AG04450 (cell line): ENCODE results near the gene LIFR. TPM values are rescaled to one million over a fixed set of nuclear protein-coding genes. Genes with fewer than 3 reads are reported as not detected.
A peak's percentile ranks its signal among the peaks of the same experiment; 100 is the strongest.

Experiments
- CTCF ChIA-PET: fragments of 300-600, 350-600 bp; formaldehyde crosslinking; extraction: SDS; loops from one replicate; lab custom pipeline; 2022; ENCODE audit warnings: antibody characterized with exemption, inconsistent platforms; lab: Charles Lee
- POLR2A ChIA-PET: fragments of 350-600 bp; formaldehyde crosslinking; extraction: SDS; loops from one replicate; lab custom pipeline; 2021; ENCODE audit warnings: antibody characterized with exemption, inconsistent platforms; lab: Yijun Ruan, JAX
- DNase-seq: peaks from one replicate; pipeline ENCODE4 v3.0.0-alpha.2; 2011; ENCODE audit warnings: low read depth, low spot score
- H3K27ac ChIP-seq: one replicate; pipeline ENCODE4 v1.5.1; 2012; ENCODE audit warnings: low read depth, low read length, control low read depth
- H3K27me3 ChIP-seq: one replicate; pipeline ENCODE4 v1.6.0; 2012; ENCODE audit warnings: low read length; ENCODE audit not compliant: control insufficient read depth, insufficient read depth
- H3K4me3 ChIP-seq: 2 replicates; pipeline ENCODE4 v1.5.1; 2011; ENCODE audit warnings: mild to moderate bottlenecking, low read depth, low read length, control low read depth
- H3K9me3 ChIP-seq: 2 replicates; pipeline ENCODE4 v1.5.1; 2012; ENCODE audit warnings: low read length; ENCODE audit not compliant: control insufficient read depth, insufficient read depth
- polyA plus RNA-seq: library from polyadenylated mRNA; depleted of rRNA; stranded (reverse); fragments of >200 nt; gene quantifications from 2 replicates; pipeline ENCODE4 v1.2.3, GENCODE V29; 2011
- TF ChIP-seq, protein P1 (sequence below): IDR thresholded peaks from 2 replicates; pipeline ENCODE4 v1.5.1; 2011; ENCODE audit warnings: low read depth, low read length, control low read depth, inconsistent platforms

The LIFR gene
- polyA plus RNA-seq, 1 experiment = 18.6 TPM

DNA sequence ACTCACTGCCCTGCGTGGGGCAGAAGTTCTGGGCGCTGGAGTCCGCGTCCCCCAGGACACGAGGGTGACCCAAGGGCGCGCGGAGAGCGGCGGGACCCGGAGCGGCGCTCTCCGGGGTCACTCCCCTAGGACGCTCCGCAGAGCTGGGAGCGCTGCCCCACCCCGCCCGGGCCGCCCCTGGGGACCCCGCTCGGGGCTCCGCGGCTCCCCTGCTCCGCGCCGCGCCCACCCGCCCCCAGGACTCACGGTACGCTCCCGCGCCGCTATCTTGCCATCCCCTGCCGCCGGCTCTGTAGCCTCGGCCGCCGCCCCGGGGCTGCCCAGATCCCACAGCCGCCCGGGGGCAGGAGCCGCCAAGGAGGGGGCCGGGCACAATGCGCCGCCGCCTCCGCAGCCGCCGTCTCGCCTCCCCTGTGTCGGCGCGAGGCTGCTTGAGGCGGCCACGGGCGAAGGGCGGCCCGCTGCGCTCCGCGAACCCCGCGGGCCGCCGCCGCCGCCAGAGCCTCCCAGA is 303 bp downstream of the LIFR start:
- H3K9me3 ChIP-seq = no peaks in the 10 kb centered on the region
- ChIA-PET POLR2A (interaction anchor here (0.9 to 1.2 kb wide), 2 partner anchors 43 to 209 kb away, joined by 3 read pairs; no protein-coding TSS in a partner anchor), CTCF (interaction anchor here (0.7 to 5.0 kb wide), 4 partner anchors 51 to 253 kb away, joined by 3 to 36 read pairs (median 6); no protein-coding TSS in a partner anchor)
- DNase-seq = no peak
- no peak overlapping the region for H3K27ac ChIP-seq
- H3K4me3 ChIP-seq = peak overlapping the region; percentile 70
- TF ChIP-seq, protein P1, sequence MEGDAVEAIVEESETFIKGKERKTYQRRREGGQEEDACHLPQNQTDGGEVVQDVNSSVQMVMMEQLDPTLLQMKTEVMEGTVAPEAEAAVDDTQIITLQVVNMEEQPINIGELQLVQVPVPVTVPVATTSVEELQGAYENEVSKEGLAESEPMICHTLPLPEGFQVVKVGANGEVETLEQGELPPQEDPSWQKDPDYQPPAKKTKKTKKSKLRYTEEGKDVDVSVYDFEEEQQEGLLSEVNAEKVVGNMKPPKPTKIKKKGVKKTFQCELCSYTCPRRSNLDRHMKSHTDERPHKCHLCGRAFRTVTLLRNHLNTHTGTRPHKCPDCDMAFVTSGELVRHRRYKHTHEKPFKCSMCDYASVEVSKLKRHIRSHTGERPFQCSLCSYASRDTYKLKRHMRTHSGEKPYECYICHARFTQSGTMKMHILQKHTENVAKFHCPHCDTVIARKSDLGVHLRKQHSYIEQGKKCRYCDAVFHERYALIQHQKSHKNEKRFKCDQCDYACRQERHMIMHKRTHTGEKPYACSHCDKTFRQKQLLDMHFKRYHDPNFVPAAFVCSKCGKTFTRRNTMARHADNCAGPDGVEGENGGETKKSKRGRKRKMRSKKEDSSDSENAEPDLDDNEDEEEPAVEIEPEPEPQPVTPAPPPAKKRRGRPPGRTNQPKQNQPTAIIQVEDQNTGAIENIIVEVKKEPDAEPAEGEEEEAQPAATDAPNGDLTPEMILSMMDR = no peak
- H3K27me3 ChIP-seq = no peaks in the 10 kb centered on the region

DNA sequence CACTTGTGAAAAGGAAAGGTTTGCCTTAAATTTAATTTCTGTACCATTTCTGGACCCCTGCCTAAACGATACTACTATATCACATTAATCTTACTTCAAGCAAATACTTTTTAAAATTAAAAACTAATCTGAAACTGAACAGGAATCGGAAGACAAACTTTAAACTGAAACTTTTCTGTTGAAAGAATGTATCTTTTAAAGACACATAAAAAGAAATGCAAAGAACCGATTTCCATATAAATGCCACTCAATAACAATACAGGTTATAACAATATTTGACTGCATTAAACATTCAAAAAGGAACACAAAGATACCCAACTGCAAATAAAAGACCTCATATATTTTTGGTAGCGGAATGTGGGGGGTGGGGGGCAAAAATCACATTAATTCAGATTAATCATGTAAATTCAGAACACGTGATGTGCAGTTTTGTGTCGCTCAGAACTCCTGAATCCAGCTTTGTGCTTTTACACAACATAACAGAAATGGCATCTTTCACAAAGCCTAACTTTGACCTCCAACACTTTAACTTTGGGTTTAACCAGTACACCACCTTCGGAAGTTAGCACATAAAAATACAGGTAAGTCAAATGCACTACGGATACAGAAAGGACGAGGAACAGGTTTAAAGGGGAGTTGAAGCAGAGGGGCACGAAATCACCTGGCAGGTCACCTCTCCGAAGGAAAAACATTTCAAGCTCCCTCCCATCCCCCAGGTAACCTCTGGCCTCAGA is 925 bp downstream of the LIFR start:
- ChIA-PET POLR2A (interaction anchor here (0.9 to 1.2 kb wide), 2 partner anchors 43 to 210 kb away, joined by 3 read pairs; no protein-coding TSS in a partner anchor), CTCF (interaction anchor here (0.7 to 5.0 kb wide), 4 partner anchors 52 to 254 kb away, joined by 3 to 36 read pairs (median 16); no protein-coding TSS in a partner anchor)
- Histone ChIP-seq H3K9me3 (no peaks in the 10 kb centered on the region), H3K27ac (no peak overlapping the region), H3K4me3 (peak overlapping the region; percentile 70), H3K27me3 (no peaks in the 10 kb centered on the region)
- no peak for DNase-seq
- TF ChIP-seq, protein P1 = no peak

DNA sequence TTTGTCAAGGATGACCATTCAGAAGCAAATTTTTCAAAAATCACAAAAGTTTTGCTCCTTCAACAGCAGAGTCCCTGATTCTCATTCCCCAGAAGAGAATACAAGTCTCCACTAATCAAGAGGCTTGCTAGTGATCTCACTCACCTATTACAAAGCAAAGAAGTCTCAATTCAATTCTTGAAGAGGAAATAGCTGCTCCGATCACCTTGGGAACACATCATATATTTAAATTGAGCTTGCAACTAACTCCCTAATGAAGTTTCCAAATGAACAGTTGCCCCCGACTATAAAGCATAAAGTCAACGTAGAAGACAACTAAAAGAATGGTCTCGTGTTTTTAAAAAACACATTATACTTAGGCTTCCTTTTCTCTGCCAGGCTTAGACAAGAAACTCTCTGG is 1.6 kb downstream of the LIFR start:
- H3K9me3 ChIP-seq = no peaks in the 10 kb centered on the region
- ChIA-PET POLR2A (no interaction called here), CTCF (interaction anchor here (3.9 to 5.0 kb wide), 2 partner anchors 113 to 254 kb away, joined by 28 to 36 read pairs; no protein-coding TSS in a partner anchor)
- no peak for DNase-seq
- no peak overlapping the region for H3K27ac ChIP-seq
- H3K4me3 ChIP-seq = peak overlapping the region; percentile 70
- TF ChIP-seq, protein P1 = no peak
- H3K27me3 ChIP-seq = no peaks in the 10 kb centered on the region

DNA sequence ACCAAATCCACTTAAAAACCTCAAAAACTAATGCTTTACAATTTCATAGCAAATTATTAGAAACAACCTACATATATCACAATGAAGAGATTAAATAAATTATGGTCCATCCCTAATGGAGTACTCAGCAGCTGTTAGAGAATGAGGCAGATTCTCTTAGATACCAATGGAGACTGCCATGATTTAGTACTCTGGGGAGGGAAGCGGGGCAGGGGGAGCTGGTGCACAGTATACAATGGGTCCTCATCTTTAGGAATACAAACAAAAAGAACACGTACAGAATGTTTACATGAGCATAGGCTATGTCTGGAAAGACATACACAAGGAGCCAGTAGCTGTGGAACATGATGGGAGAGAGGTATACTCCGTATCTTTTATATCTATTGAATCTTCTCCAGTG is 2.0 kb downstream of the LIFR start:
- CTCF ChIA-PET = interaction anchor here (0.6 to 5.0 kb wide), 3 partner anchors 8 to 255 kb away, joined by 6 to 36 read pairs (median 28); no protein-coding TSS in a partner anchor
- peak overlapping the region; percentile 70 for H3K4me3 ChIP-seq
- TF ChIP-seq, protein P1 = no peak
- no peak overlapping the region for H3K27ac ChIP-seq
- no peaks in the 10 kb centered on the region for H3K27me3 ChIP-seq
- POLR2A ChIA-PET = no interaction called here
- no peaks in the 10 kb centered on the region for H3K9me3 ChIP-seq
- no peak for DNase-seq
